ENCODE results near the gene SLC22A4. TPM values are rescaled to one million over a fixed set of nuclear protein-coding genes. Genes with fewer than 3 reads are reported as not detected.
A peak's percentile ranks its signal among the peaks of the same experiment; 100 is the strongest.

The SLC22A4 gene
- total and polyA plus RNA-seq, 2 donors = 0.66 to 3.0 TPM

DNA sequence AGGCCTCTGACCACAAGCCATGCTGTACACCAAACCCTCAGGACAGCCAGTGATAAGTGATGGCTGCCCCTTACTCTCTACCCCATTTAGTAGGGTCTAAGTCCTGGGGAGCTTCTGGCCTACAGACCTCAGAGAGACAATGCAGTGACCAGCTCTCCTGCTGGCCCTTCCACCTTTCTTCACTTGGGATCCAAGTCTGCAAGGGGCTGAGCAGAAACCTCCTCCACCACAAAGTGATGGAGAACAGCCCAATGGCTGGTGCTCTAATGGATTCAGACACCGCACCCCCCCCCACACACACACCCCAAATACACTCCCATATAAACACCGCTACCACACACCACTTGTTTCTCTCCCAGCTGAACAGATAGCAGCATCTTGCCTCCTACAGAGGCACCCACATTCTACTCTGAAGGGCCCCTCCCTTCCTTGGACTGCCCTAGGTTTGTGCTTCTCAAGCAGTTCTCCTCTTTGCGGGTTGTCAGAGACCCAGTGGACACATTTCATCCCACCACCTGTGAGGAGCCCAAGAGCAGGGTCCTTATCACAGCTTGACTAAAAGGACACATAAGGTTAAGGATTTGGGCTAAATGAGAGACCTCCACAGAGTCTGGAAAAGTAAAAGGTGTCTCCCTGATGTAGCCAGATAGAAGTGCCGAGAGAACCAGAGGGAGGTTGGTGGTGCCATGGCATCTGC, 38.0 kb upstream of the SLC22A4 start:
- no peaks in the 10 kb centered on the region for H3K36me3 ChIP-seq (ENCODE audit: control insufficient read depth in 2 of 2, insufficient read depth in 2 of 2, low read length in 1 of 2)
- no peaks in the 10 kb centered on the region for H3K9me3 ChIP-seq (ENCODE audit: control insufficient read depth in 2 of 2, insufficient read depth in 1 of 2, low read length in 1 of 2)
- no peak for DNase-seq (ENCODE audit: low read depth in 6 of 9, low spot score in 9 of 9)
- over 99% methylated on average over 4 of the region's 4 CpGs for whole genome bisulfite sequencing
- H3K27me3 ChIP-seq (ENCODE audit: control insufficient read depth in 2 of 2, insufficient read depth in 1 of 2, low read length in 1 of 2) = peaks cover 2 to 40% of the 10 kb centered on the region in 2 donors
- H3K27ac ChIP-seq (ENCODE audit: low read depth in 1 of 2, low read length in 1 of 2) = no peak overlapping the region
- H3K4me1 ChIP-seq (ENCODE audit: control insufficient read depth in 2 of 2, insufficient read depth in 2 of 2, low read length in 2 of 2) = peaks cover 0 to 12% of the 10 kb centered on the region in 2 donors
- no peak overlapping the region for H3K4me3 ChIP-seq (ENCODE audit: low read length in 2 of 2)

GRCh38 chr5:132256783-132257130, 37.4 kb upstream of the SLC22A4 start:
- no peaks in the 10 kb centered on the region for H3K9me3 ChIP-seq (ENCODE audit: control insufficient read depth in 2 of 2, insufficient read depth in 1 of 2, low read length in 1 of 2)
- no peaks in the 10 kb centered on the region for H3K36me3 ChIP-seq (ENCODE audit: control insufficient read depth in 2 of 2, insufficient read depth in 2 of 2, low read length in 1 of 2)
- H3K27ac ChIP-seq (ENCODE audit: low read depth in 1 of 2, low read length in 1 of 2) = no peak overlapping the region
- peaks cover 0 to 14% of the 10 kb centered on the region in 2 donors for H3K4me1 ChIP-seq (ENCODE audit: control insufficient read depth in 2 of 2, insufficient read depth in 2 of 2, low read length in 2 of 2)
- peaks cover 2 to 40% of the 10 kb centered on the region in 2 donors for H3K27me3 ChIP-seq (ENCODE audit: control insufficient read depth in 2 of 2, insufficient read depth in 1 of 2, low read length in 1 of 2)
- DNase-seq (ENCODE audit: low read depth in 6 of 9, low spot score in 9 of 9) = no peak
- WGBS = 97% methylated on average over 6 of the region's 6 CpGs
- H3K4me3 ChIP-seq (ENCODE audit: low read length in 2 of 2) = no peak overlapping the region

DNA sequence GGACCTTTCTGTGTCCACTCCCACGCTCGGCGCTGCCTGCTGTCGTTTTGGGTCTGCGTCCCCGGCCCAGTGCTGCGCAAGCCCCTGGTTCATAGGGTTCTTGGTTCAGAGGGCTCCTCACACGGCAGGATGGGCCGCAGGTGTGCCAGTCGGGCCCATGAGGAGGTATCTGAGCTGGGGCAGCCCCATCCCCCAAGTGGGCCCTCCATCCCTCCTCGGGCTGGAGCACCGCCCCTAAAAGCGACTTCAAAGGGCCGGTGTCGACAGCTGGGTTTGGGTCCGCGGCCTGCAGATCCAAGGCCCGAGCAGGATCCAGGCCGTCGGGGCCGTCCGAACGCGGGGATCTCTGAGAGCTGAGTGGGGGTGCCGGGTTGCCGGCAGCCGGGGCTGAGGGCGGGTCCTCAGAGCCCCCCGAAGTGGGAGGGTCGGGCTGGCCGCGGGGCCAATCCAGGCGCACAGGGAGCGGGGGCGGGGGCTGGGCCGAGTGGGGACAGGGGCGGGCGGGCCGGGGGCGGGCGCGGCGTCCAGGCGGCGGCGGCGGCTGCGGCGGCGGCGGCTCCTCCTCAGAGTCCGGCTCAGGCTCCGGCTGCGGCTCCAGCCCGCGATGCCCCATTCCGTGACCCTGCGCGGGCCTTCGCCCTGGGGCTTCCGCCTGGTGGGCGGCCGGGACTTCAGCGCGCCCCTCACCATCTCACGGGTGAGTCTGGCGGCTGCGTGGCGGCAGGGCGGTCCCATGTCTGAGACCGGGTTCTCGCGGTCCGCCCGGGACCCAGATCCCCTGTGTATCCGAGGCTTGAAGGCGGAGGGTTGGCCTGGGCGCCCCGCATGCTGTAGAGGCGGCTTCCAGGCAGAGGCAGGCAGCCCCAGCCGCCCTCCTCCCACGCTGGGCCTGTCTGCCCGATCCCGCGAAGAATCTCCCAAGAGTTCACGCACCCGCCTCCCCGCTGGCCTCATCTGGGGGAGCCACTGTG, 36.8 kb upstream of the SLC22A4 start, which contains the start of gene PDLIM4:
Gene PDLIM4 (plus strand): TSS at position 566 of the 971 bp plus-strand sequence. CDS start 39 bp downstream, at position 605.
- DNase-seq (ENCODE audit: low read depth in 6 of 9, low spot score in 9 of 9) = peak in 3 of 9 donors; percentile 11 to 53 (median 23)
- Histone ChIP-seq H3K27me3 (ENCODE audit: control insufficient read depth in 2 of 2, insufficient read depth in 1 of 2, low read length in 1 of 2) (peaks cover 2 to 40% of the 10 kb centered on the region in 2 donors), H3K9me3 (ENCODE audit: control insufficient read depth in 2 of 2, insufficient read depth in 1 of 2, low read length in 1 of 2) (no peaks in the 10 kb centered on the region), H3K27ac (ENCODE audit: low read depth in 1 of 2, low read length in 1 of 2) (peak within 1 kb of the TSS in 1 of 2 donors; percentile 80), H3K36me3 (ENCODE audit: control insufficient read depth in 2 of 2, insufficient read depth in 2 of 2, low read length in 1 of 2) (no peaks in the 10 kb centered on the region), H3K4me1 (ENCODE audit: control insufficient read depth in 2 of 2, insufficient read depth in 2 of 2, low read length in 2 of 2) (peaks cover 0 to 14% of the 10 kb centered on the region in 2 donors), H3K4me3 (ENCODE audit: low read length in 2 of 2) (peak within 1 kb of the TSS; percentile 36 to 40)
- 27% methylated on average over 88 of the region's 88 CpGs for WGBS

GRCh38 chr5:132258102-132259068, 35.8 kb upstream of the SLC22A4 start:
- no peak for DNase-seq (ENCODE audit: low read depth in 6 of 9, low spot score in 9 of 9)
- Histone ChIP-seq H3K4me1 (ENCODE audit: control insufficient read depth in 2 of 2, insufficient read depth in 2 of 2, low read length in 2 of 2) (peaks cover 0 to 12% of the 10 kb centered on the region in 2 donors), H3K27me3 (ENCODE audit: control insufficient read depth in 2 of 2, insufficient read depth in 1 of 2, low read length in 1 of 2) (peaks cover 2 to 40% of the 10 kb centered on the region in 2 donors), H3K27ac (ENCODE audit: low read depth in 1 of 2, low read length in 1 of 2) (peak overlapping the region; percentile 46 to 80), H3K9me3 (ENCODE audit: control insufficient read depth in 2 of 2, insufficient read depth in 1 of 2, low read length in 1 of 2) (no peaks in the 10 kb centered on the region), H3K4me3 (ENCODE audit: low read length in 2 of 2) (peak overlapping the region; percentile 36 to 40), H3K36me3 (ENCODE audit: control insufficient read depth in 2 of 2, insufficient read depth in 2 of 2, low read length in 1 of 2) (no peaks in the 10 kb centered on the region)
- WGBS = 88% methylated on average over 19 of the region's 19 CpGs

DNA sequence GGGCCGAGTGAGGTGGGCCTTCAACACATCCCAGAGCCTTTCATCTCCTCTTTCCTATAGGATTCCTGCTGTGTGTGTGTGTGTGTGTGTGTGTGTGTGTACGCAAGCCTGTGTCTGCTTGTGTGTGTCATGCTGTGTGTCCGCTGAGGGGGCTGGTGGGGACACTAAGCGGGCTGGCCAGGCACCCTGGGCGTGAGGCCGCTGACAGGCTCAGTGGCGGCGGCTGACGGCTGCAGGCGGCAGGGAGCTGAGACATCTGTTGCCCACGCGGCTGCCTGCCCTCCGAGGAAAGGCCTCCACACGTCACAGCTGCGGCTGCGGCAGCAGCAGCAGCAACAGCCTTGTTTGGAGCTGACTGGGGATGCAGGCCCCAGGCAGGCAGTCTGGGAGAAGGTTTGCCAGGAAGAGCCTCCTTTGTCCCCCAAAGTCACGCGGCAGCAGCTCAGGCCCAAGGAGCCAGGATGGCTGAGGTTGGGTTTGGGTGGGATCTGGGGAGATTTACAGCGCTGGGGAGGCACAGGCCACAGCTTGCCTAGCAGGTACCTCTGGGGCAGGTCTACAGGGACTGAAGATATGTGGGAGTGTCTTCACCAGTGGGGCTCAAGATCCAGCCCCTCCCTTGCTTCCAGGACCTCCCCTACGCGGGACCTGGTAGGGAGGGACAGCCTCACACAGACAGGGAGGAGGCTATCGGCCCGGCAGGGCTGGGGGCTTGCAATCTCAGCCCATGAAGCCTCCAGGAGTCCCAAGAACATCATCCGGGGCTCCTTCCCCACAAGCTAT, 34.9 kb upstream of the SLC22A4 start:
- H3K36me3 ChIP-seq (ENCODE audit: control insufficient read depth in 2 of 2, insufficient read depth in 2 of 2, low read length in 1 of 2) = no peaks in the 10 kb centered on the region

DNA sequence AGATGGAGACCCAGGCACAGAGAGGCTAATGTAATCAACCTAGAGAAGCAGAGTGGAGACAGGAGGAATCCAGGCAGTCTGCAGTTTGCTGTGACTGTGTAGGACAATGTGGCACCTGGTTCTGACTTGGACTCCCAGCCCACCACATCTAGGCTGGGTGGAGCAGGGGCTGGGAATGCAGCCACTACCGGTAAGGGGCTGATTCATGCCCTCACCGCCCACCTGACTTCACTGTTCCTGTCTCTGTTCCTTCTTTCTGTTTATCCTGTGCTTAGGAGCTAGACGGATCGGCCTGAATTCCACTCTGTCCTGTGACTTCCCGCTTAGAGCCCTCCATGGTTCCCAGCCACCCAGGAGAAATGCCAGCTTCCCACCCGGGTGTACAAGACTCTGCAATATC, 34.1 kb upstream of the SLC22A4 start:
- Histone ChIP-seq H3K4me1 (ENCODE audit: control insufficient read depth in 2 of 2, insufficient read depth in 2 of 2, low read length in 2 of 2) (peaks cover 0 to 12% of the 10 kb centered on the region in 2 donors), H3K9me3 (ENCODE audit: control insufficient read depth in 2 of 2, insufficient read depth in 1 of 2, low read length in 1 of 2) (no peaks in the 10 kb centered on the region), H3K4me3 (ENCODE audit: low read length in 2 of 2) (no peak overlapping the region), H3K27me3 (ENCODE audit: control insufficient read depth in 2 of 2, insufficient read depth in 1 of 2, low read length in 1 of 2) (peaks cover 2 to 40% of the 10 kb centered on the region in 2 donors), H3K36me3 (ENCODE audit: control insufficient read depth in 2 of 2, insufficient read depth in 2 of 2, low read length in 1 of 2) (no peaks in the 10 kb centered on the region), H3K27ac (ENCODE audit: low read depth in 1 of 2, low read length in 1 of 2) (peak overlapping the region in 1 of 2 donors; percentile 19)
- no peak for DNase-seq (ENCODE audit: low read depth in 6 of 9, low spot score in 9 of 9)
- 78% methylated on average over 6 of the region's 6 CpGs for WGBS

More for the DNA sequence above, 34.9 kb upstream of the SLC22A4 start:
- H3K4me1 ChIP-seq (ENCODE audit: control insufficient read depth in 2 of 2, insufficient read depth in 2 of 2, low read length in 2 of 2) = peaks cover 0 to 12% of the 10 kb centered on the region in 2 donors
- no peaks in the 10 kb centered on the region for H3K9me3 ChIP-seq (ENCODE audit: control insufficient read depth in 2 of 2, insufficient read depth in 1 of 2, low read length in 1 of 2)
- H3K4me3 ChIP-seq (ENCODE audit: low read length in 2 of 2) = no peak overlapping the region
- H3K27me3 ChIP-seq (ENCODE audit: control insufficient read depth in 2 of 2, insufficient read depth in 1 of 2, low read length in 1 of 2) = peaks cover 2 to 40% of the 10 kb centered on the region in 2 donors
- peak overlapping the region; percentile 46 to 80 for H3K27ac ChIP-seq (ENCODE audit: low read depth in 1 of 2, low read length in 1 of 2)
- no peak for DNase-seq (ENCODE audit: low read depth in 6 of 9, low spot score in 9 of 9)
- 92% methylated on average over 24 of the region's 24 CpGs for WGBS

GRCh38 chr5:132260714-132261551, 33.3 kb upstream of the SLC22A4 start:
- no peak for DNase-seq (ENCODE audit: low read depth in 6 of 9, low spot score in 9 of 9)
- H3K4me3 ChIP-seq (ENCODE audit: low read length in 2 of 2) = no peak overlapping the region
- H3K27me3 ChIP-seq (ENCODE audit: control insufficient read depth in 2 of 2, insufficient read depth in 1 of 2, low read length in 1 of 2) = peaks cover 2 to 36% of the 10 kb centered on the region in 2 donors
- H3K36me3 ChIP-seq (ENCODE audit: control insufficient read depth in 2 of 2, insufficient read depth in 2 of 2, low read length in 1 of 2) = no peaks in the 10 kb centered on the region
- H3K4me1 ChIP-seq (ENCODE audit: control insufficient read depth in 2 of 2, insufficient read depth in 2 of 2, low read length in 2 of 2) = peaks cover 0 to 12% of the 10 kb centered on the region in 2 donors
- WGBS = 33% methylated on average over 6 of the region's 6 CpGs
- no peak overlapping the region for H3K27ac ChIP-seq (ENCODE audit: low read depth in 1 of 2, low read length in 1 of 2)
- no peaks in the 10 kb centered on the region for H3K9me3 ChIP-seq (ENCODE audit: control insufficient read depth in 2 of 2, insufficient read depth in 1 of 2, low read length in 1 of 2)

Measured in thymus (tissue), 11 donors.